ENCODE measurements around the gene HLA-DQA1.

DNA sequence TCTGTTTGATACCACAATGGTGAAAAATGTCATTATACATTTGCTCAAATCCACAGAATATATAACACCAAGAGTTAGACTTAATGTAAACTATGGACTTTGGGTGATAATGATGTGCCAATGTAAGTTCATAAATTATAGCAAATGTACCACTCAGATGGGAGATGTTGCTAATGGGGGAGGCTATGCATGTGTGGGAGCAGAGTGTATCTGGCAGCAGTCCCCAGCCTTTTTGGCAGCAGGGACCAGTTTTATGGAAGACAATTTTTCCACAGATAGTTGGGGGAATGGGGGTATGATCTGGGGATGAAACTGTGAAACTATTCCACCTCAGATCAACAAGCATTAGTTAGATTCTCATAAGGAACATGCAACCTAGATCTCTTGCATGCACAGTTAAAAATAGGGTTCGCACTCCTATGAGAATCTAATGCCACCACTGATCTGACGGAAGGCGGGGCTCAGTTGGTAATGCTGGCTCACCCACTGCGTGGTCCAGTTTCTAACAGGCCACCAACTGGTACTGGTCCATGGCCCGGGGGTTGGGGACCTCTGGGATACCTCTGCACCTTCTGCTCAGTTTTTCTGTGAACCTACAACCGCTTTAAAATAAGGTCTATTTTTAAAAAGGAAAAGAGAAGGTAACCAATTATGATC is 8.0 kb downstream of the HLA-DQA1 start:
- TF ChIP-seq, protein P1, sequence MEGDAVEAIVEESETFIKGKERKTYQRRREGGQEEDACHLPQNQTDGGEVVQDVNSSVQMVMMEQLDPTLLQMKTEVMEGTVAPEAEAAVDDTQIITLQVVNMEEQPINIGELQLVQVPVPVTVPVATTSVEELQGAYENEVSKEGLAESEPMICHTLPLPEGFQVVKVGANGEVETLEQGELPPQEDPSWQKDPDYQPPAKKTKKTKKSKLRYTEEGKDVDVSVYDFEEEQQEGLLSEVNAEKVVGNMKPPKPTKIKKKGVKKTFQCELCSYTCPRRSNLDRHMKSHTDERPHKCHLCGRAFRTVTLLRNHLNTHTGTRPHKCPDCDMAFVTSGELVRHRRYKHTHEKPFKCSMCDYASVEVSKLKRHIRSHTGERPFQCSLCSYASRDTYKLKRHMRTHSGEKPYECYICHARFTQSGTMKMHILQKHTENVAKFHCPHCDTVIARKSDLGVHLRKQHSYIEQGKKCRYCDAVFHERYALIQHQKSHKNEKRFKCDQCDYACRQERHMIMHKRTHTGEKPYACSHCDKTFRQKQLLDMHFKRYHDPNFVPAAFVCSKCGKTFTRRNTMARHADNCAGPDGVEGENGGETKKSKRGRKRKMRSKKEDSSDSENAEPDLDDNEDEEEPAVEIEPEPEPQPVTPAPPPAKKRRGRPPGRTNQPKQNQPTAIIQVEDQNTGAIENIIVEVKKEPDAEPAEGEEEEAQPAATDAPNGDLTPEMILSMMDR (IDR thresholded peaks at IDR 0.05; ENCODE audit: insufficient read depth, low read length, poor library complexity, severe bottlenecking) = no peak
- no peak for TF ChIP-seq EZH2phosphoT487 (conservative IDR thresholded peaks at IDR 0.05; ENCODE audit: low read length)
